Measurements from ENCODE around the gene DOP1B.

- no peak for TF ChIP-seq CTCF (IDR thresholded peaks at IDR 0.05 in 8 of 11, conservative IDR thresholded peaks at IDR 0.05 in 3 of 11)
- no peak for TF ChIP-seq POLR2AphosphoS5 (IDR thresholded peaks at IDR 0.05)
- no peak for TF ChIP-seq POLR2A (IDR thresholded peaks at IDR 0.05)
Measured at GRCh38 chr21:36167541-36167940, 10.9 kb downstream of the DOP1B start.

Data from spleen (tissue), 7 donors.